Heart left ventricle (tissue), 16 donors: ENCODE measurements around the gene COL26A1. TPM values are rescaled to one million over a fixed set of nuclear protein-coding genes. Genes with fewer than 3 reads are reported as not detected.
A peak's percentile ranks its signal among the peaks of the same experiment; 100 is the strongest.

ENCODE experiments used
- ATAC-seq, 4 donors: fragments of 200-7000 bp; cut with Tn5 transposase; one replicate each; pipeline ENCODE4 v1.9.1; 2020 to 2022; ENCODE audit warnings: moderate library complexity in 4 of 4, mild to moderate bottlenecking in 3 of 4, moderate number of reproducible peaks in 1 of 4
- DNase-seq, 5 donors: peaks; one replicate each; pipeline ENCODE4 v3.0.0-alpha.2; 2020
- H3K27ac ChIP-seq, 12 donors: fragments of 200-600 bp; sonication (generic) in 4 of 12; one replicate each; pipeline versions ENCODE4 v1.5.0 to v1.8.0; 2016 to 2022; ENCODE audit warnings: mild to moderate bottlenecking in 2 of 12
- H3K27me3 ChIP-seq, 9 donors: fragments of 200-600 bp; sonication (generic) in 2 of 9; one replicate each; pipeline versions ENCODE4 v1.5.1 to v1.8.0; 2016 to 2022; ENCODE audit warnings: mild to moderate bottlenecking in 3 of 9
- H3K36me3 ChIP-seq, 9 donors: fragments of 200-600 bp; sonication (generic) in 2 of 9; one replicate each; pipeline versions ENCODE4 v1.5.0 to v1.8.0; 2018 to 2022; ENCODE audit warnings: mild to moderate bottlenecking in 2 of 9
- H3K4me1 ChIP-seq, 12 donors: fragments of 200-600 bp; sonication (generic) in 4 of 12; one replicate each; pipeline versions ENCODE4 v1.5.0 to v1.8.0; 2016 to 2022; ENCODE audit warnings: mild to moderate bottlenecking in 3 of 12
- H3K4me3 ChIP-seq, 12 donors: fragments of 200-600 bp; sonication (generic) in 4 of 12; one replicate each; pipeline versions ENCODE4 v1.5.0 to v1.8.0; 2017 to 2022; ENCODE audit warnings: mild to moderate bottlenecking in 9 of 12, moderate library complexity in 4 of 12
- H3K9me3 ChIP-seq, 12 donors: fragments of 200-600 bp; sonication (generic) in 4 of 12; one replicate each; pipeline versions ENCODE4 v1.5.0 to v1.8.0; 2016 to 2022; ENCODE audit warnings: mild to moderate bottlenecking in 1 of 12
- CTCF ChIP-seq, 12 donors: fragments of 200-600 bp; sonication (generic) in 4 of 12; IDR thresholded peaks; one replicate each; pipeline versions ENCODE4 v1.5.0 to v1.8.0; 2018 to 2022; ENCODE audit warnings: antibody characterized with exemption in 12 of 12, mild to moderate bottlenecking in 5 of 12
- POLR2A ChIP-seq, 2 donors: fragments of 450-650 bp; IDR thresholded peaks; one replicate each; pipeline ENCODE4 v1.6.1; 2017; ENCODE audit warnings: antibody characterized with exemption in 2 of 2, mild to moderate bottlenecking in 2 of 2, moderate library complexity in 2 of 2
- WGBS, 4 donors: extraction: QIAGEN DNeasy Blood & Tissue Kit in 2 of 4; methylation state at CpG; one replicate each; pipeline versions ENCODE4 v1.1.5 to v1.1.7; 2013 to 2018; 5-methylcytosine and 5-hydroxymethylcytosine counted together
- intact Hi-C, 10 donors: fragments of 100-400 bp; cut with DNase I; formaldehyde crosslinking; loops; one replicate each; pipeline versions ENCODE4 v1.11.1 to v1.14.2; 2022
- polyA plus RNA-seq, 2 donors: library from polyadenylated mRNA; stranded (reverse); fragments of 200-250 nt; gene quantifications; one replicate each; pipeline ENCODE4 v1.2.3, GENCODE V29; 2013
- total RNA-seq, 9 donors: library from RNA; depleted of rRNA in 2 of 9; stranded (reverse); fragments of >200 nt in 2 of 9; fragmentation: NEBNext Ultra II Directional in 3 of 9; extraction: Animal tissue kit (Norgen Biotek cat#: 25700) in 3 of 9; gene quantifications; one replicate each; pipeline versions ENCODE4 v1.1.0 to v1.2.4, GENCODE V29; 2016 to 2023
- donor health status: ischemic (EF 13 %, LVEDD 7.1; RV severe dilation, severe dysfunction).
- donor health status: healthy with polysubstance abuse.
- donor health status: DM: no; HTN: yes; CAD: no.
- donor health status: DM: no; HTN: no; CAD: no.
- donor health status: ischemic (EF 25% LVEDD 6.9; RV normal size, moderate dysfunction).
- donor health status: ischemic (EF 25% LVEDD 5.7; RV mildly dilated, moderate dysfunction).
- donor health status: healthy.
- donor health status: DM: yes; HTN: yes; CAD: no.
- donor health status: ischemic (EF 35%, LVEDD 5.7; RV mildly dilated, moderate dysfunction).
- donor health status: nonischemic (EF 11% LVEDD 7.7; RV severe dilation, severe dysfunction).
- donor health status: DM: yes; HTN: yes; CAD: no.
- donor health status: PGD.
- donor health status: ischemic (EF 29% LVEDD 5.4; RV normal size, mild dysfunction).
- donor health status: nonischemic (EF 23%, LVEDD 6.1; RV moderate dilation, normal function).

The COL26A1 gene
- total and polyA plus RNA-seq, 11 donors = 0.08 to 2.1 TPM; not detected in 9

GRCh38 chr7:101536668-101537067 is 174.0 kb downstream of the COL26A1 start:
- ATAC-seq = no peak
- H3K27me3 ChIP-seq = no peaks in the 10 kb centered on the region
- intact Hi-C loops = loop anchor here in 8 of 10 donors (2.0 to 10.0 kb wide), 4 partner anchors 169 to 174 kb away; partner anchors contain the start of gene COL26A1 (in 6 of the 8)
- H3K36me3 ChIP-seq = no peaks in the 10 kb centered on the region
- H3K4me3 ChIP-seq = no peak overlapping the region
- H3K4me1 ChIP-seq = peaks cover 0 to 16% (median 0%) of the 10 kb centered on the region in 12 donors
- TF ChIP-seq POLR2A (IDR thresholded peaks at IDR 0.05) (no peak), CTCF (IDR thresholded peaks at IDR 0.05) (no peak)
- WGBS, 4 donors = 95 to 97% (median 95%) methylated on average over 4 of the region's 4 CpGs
- H3K27ac ChIP-seq = no peak overlapping the region
- H3K9me3 ChIP-seq = peaks cover 0 to 5% (median 0%) of the 10 kb centered on the region in 12 donors
- DNase-seq = peak in 1 of 5 donors; percentile 28

DNA sequence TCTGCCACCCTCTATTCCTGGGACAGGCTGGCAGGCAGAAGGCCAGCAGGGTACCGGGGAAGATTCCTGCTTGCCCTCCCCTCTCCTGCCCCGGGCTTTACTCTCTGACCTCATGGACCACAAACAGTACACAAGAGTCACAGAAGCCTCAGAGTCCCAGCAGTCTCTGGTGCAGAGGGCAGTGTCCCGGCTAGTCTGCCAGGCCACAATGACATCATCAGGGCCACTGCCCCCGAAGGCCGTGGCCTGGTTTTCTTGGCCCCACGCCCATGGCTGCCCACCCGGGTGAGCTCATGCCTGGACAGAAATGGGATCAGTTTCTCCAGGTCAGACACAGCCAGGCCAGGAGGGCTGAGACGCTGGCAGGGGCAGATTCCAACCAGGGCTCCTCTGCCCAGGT is 174.5 kb downstream of the COL26A1 start:
- Histone ChIP-seq H3K4me3 (no peak overlapping the region), H3K36me3 (no peaks in the 10 kb centered on the region), H3K9me3 (peaks cover 0 to 5% (median 0%) of the 10 kb centered on the region in 12 donors), H3K27me3 (peaks cover 0 to under 1% (median 0%) of the 10 kb centered on the region in 9 donors), H3K4me1 (peaks cover 0 to 16% (median 0%) of the 10 kb centered on the region in 12 donors), H3K27ac (no peak overlapping the region)
- peak in 1 of 5 donors; percentile 5 for DNase-seq
- no peak for ATAC-seq
- intact Hi-C loops = loop anchor here in 8 of 10 donors (2.0 to 10.0 kb wide), 4 partner anchors 170 to 175 kb away; partner anchors contain the start of gene COL26A1 (in 6 of the 8)
- TF ChIP-seq CTCF (IDR thresholded peaks at IDR 0.05) (no peak), POLR2A (IDR thresholded peaks at IDR 0.05) (no peak)
- WGBS, 4 donors = 46 to 63% (median 53%) methylated on average over 3 to 8 of the region's 8 CpGs

DNA sequence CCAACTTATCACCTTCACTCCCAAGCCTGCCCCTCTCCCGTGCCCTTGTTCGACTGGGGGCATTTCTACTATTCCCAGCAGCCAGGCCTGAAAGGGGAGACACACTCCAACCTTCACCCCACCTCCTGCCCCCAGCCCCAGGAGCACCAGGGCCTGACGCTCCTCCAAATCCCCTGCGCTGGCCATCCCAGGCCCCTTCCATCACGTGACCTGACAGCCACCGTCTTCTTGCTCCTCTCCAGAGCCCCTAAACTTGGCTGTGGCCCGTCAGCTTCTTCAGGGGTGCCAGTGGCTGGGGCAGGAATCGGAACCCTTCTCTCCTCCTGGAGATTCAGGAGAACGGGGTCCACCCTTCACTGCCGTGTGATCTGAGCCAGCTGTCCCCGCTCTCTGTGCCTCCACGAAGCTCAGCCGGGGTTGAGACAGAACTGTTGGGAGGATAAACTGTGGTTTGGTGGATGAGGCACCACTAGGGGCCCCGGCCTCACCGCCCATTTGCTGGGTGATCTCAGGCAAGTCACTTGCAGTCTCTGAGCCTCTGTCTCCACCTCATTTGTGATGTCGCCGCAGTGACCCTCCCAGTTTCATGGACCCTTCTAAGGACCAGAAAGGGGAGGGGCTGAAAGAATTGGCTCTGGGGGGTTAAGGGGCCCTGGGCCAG is 175.4 kb downstream of the COL26A1 start:
- no peak overlapping the region for H3K27ac ChIP-seq
- whole genome bisulfite sequencing, 4 donors = 81 to 87% (median 83%) methylated on average over 14 to 17 of the region's 17 CpGs
- intact Hi-C loops = loop anchor here in 9 of 10 donors (2.0 to 10.0 kb wide), 5 partner anchors 171 to 217 kb away; partner anchors contain the start of genes COL26A1 (in 6 of the 9) and IFT22 (in 1 of the 9)

More for the DNA sequence above, 175.4 kb downstream of the COL26A1 start:
- H3K36me3 ChIP-seq = no peaks in the 10 kb centered on the region
- H3K4me1 ChIP-seq = peaks cover 0 to 19% (median 0%) of the 10 kb centered on the region in 12 donors
- ATAC-seq (no peak), DNase-seq (peak in 1 of 5 donors; percentile 60)
- TF ChIP-seq CTCF (IDR thresholded peaks at IDR 0.05) (no peak), POLR2A (IDR thresholded peaks at IDR 0.05) (no peak)
- no peak overlapping the region for H3K4me3 ChIP-seq
- H3K9me3 ChIP-seq = peaks cover 0 to 5% (median 0%) of the 10 kb centered on the region in 12 donors
- peaks cover 0 to 5% (median 0%) of the 10 kb centered on the region in 9 donors for H3K27me3 ChIP-seq
